K562 (cell line): ENCODE data around the gene MIEN1. TPM values are rescaled to one million over a fixed set of nuclear protein-coding genes. Genes with fewer than 3 reads are reported as not detected.
A peak's percentile ranks its signal among the peaks of the same experiment; 100 is the strongest.

Source experiments
- ARNT ChIP-seq, 2 experiments: fragments of 450-650 bp; IDR thresholded peaks; 2 replicates each; pipeline ENCODE4 v1.6.1; 2016; ENCODE audit warnings: mild to moderate bottlenecking in 1 of 2
- BRD4 ChIP-seq: fragments of 200-600 bp; sonication (generic); IDR thresholded peaks from 2 replicates; pipeline ENCODE4 v1.6.1; 2017; ENCODE audit warnings: inconsistent platforms
- CCNT2 ChIP-seq: IDR thresholded peaks from 2 replicates; pipeline ENCODE4 v1.6.1; 2011; ENCODE audit warnings: borderline replicate concordance, low read depth, mild to moderate bottlenecking, moderate library complexity, mixed read lengths, low read length; ENCODE audit not compliant: insufficient read length; ENCODE audit errors: extremely low read depth
- CHCHD3 ChIP-seq: fragments of 250-450 bp; sonication (Bioruptor Pico); IDR thresholded peaks from 2 replicates; pipeline ENCODE4 v2.1.2; 2022; ENCODE audit warnings: mild to moderate bottlenecking
- E2F6 ChIP-seq, 2 experiments: IDR thresholded peaks; 2 replicates each; pipeline ENCODE4 v1.6.1; 2011; ENCODE audit warnings: borderline replicate concordance in 1 of 2, control low read depth in 1 of 2, low read depth in 1 of 2, low read length in 1 of 2, mild to moderate bottlenecking in 1 of 2, mixed read lengths in 1 of 2, moderate library complexity in 1 of 2; ENCODE audit not compliant: insufficient read depth in 1 of 2, insufficient read length in 1 of 2, poor library complexity in 1 of 2, severe bottlenecking in 1 of 2; ENCODE audit errors: extremely low read depth in 1 of 2
- GTF2E2 ChIP-seq: fragments of 200-800 bp; sonication (Bioruptor generic); IDR thresholded peaks from 2 replicates; pipeline ENCODE4 v1.6.1; 2016; ENCODE audit warnings: missing genetic modification characterization, missing compliant biosample characterization
- GTF2F1 ChIP-seq: IDR thresholded peaks from 2 replicates; pipeline ENCODE4 v1.6.1; 2011; ENCODE audit warnings: low read depth, low read length, improper control_type of control experiment
- ILF3 ChIP-seq: fragments of 450-650 bp; IDR thresholded peaks from 2 replicates; pipeline ENCODE4 v1.6.1; 2018; ENCODE audit warnings: antibody characterized with exemption, mild to moderate bottlenecking, moderate library complexity, borderline replicate concordance
- KLF13 ChIP-seq: fragments of 450-650 bp; IDR thresholded peaks from 2 replicates; pipeline ENCODE4 v1.6.1; 2016; ENCODE audit warnings: missing genetic modification characterization, low read depth, mild to moderate bottlenecking, missing compliant biosample characterization, moderate library complexity, borderline replicate concordance
- NCOR1 ChIP-seq: fragments of 450-650 bp; IDR thresholded peaks from 2 replicates; pipeline ENCODE4 v1.6.1; 2016; ENCODE audit warnings: mild to moderate bottlenecking, moderate library complexity
- NFIC ChIP-seq: fragments of 450-650 bp; IDR thresholded peaks from 2 replicates; pipeline ENCODE4 v1.6.1; 2017; ENCODE audit warnings: mild to moderate bottlenecking, inconsistent platforms
- STAG1 ChIP-seq: sonication (generic); formaldehyde crosslinking; IDR thresholded peaks from 2 replicates; pipeline ENCODE4 v1.5.0; 2020; ENCODE audit warnings: missing genetic modification reagents, borderline replicate concordance
- STAT6 ChIP-seq: sonication (generic); formaldehyde crosslinking; IDR thresholded peaks from 2 replicates; pipeline ENCODE4 v1.8.1; 2023; ENCODE audit warnings: mild to moderate bottlenecking, missing genetic modification reagents
- TCFL5 ChIP-seq: fragments of 250-450 bp; sonication (Bioruptor Pico); conservative IDR thresholded peaks from 2 replicates; pipeline ENCODE4 v1.6.1; 2021; ENCODE audit warnings: mild to moderate bottlenecking, moderate library complexity, matching md5 sums
- UBTF ChIP-seq, 2 experiments: IDR thresholded peaks; 2 replicates each; pipeline ENCODE4 v1.6.1; 2012; ENCODE audit warnings: improper control_type of control experiment in 2 of 2, low read depth in 2 of 2, low read length in 2 of 2, borderline replicate concordance in 1 of 2
- ZBTB5 ChIP-seq: fragments of 450-650 bp; IDR thresholded peaks from 2 replicates; pipeline ENCODE4 v1.6.1; 2017; ENCODE audit warnings: antibody characterized with exemption
- ZNF146 ChIP-seq: IDR thresholded peaks from one replicate; pipeline ENCODE4 v1.6.1; 2018; ENCODE audit warnings: missing compliant biosample characterization; ENCODE audit not compliant: unreplicated experiment
- ZNF232 ChIP-seq: sonication (generic); formaldehyde crosslinking; IDR thresholded peaks from 2 replicates; pipeline ENCODE4 v1.8.0; 2022; ENCODE audit warnings: mild to moderate bottlenecking, missing genetic modification reagents
- ZSCAN29 ChIP-seq: fragments of 450-650 bp; IDR thresholded peaks from 2 replicates; pipeline ENCODE4 v1.6.1; 2017
- polyA plus RNA-seq, 8 experiments: library from polyadenylated mRNA; depleted of rRNA in 4 of 8; stranded (reverse) in 5 of 8; unstranded in 3 of 8; fragments of >200 nt; fragmentation: Nextera tagmentation in 2 of 8; fragmentation: Illumina TruSeq in 1 of 8; extraction: Ambion mirVana in 2 of 8; extraction: Trizol in 1 of 8; gene quantifications; 2 replicates each; pipeline versions ENCODE4 v1.2.1 to v1.2.3, GENCODE V29; 2011 to 2014; ENCODE audit warnings: inconsistent platforms in 1 of 8, missing spikeins in 1 of 8
- total RNA-seq, 7 experiments: library from RNA; depleted of rRNA in 6 of 7; stranded (reverse); fragments of >200 nt in 6 of 7; fragmentation: Illumina TruSeq in 2 of 7; extraction: Trizol in 2 of 7; gene quantifications; 2 replicates each; pipeline versions ENCODE4 v1.2.1 to v1.2.3, GENCODE V29; 2011 to 2021; ENCODE audit warnings: low replicate concordance in 1 of 7

MIEN1 gene
- total and polyA plus RNA-seq, 9 of the 15 experiments (the other 6 are each of a cell fraction or from before 2014, with no cell fraction given): 61.3 to 142 (median 78.9) TPM

- no peak for TF ChIP-seq ARNT (IDR thresholded peaks at IDR 0.05)
- TF ChIP-seq BRD4: no peak
- no peak; the same call in none of the 2 replicates for TF ChIP-seq NCOR1
- TF ChIP-seq E2F6 (IDR thresholded peaks at IDR 0.05; ENCODE audit: borderline replicate concordance in 1 of 2, extremely low read depth in 1 of 2, insufficient read depth in 1 of 2, insufficient read length in 1 of 2, low read depth in 1 of 2, low read length in 1 of 2, poor library complexity in 1 of 2, severe bottlenecking in 1 of 2): no peak
- no peak for TF ChIP-seq ZNF232
- TF ChIP-seq GTF2E2 (tag): no peak
- no peak for TF ChIP-seq GTF2F1
- no peak for TF ChIP-seq CHCHD3 (CRISPR knock-in tag)
- TF ChIP-seq ILF3: no peak
- TF ChIP-seq ZBTB5: no peak
- TF ChIP-seq ZNF146 (CRISPR knock-in tag): no peak
- no peak for TF ChIP-seq ZSCAN29
- TF ChIP-seq UBTF (IDR thresholded peaks at IDR 0.05; ENCODE audit: borderline replicate concordance in 1 of 2, low read depth in 2 of 2, low read length in 2 of 2): no peak
- TF ChIP-seq NFIC: peak; percentile 69
- TF ChIP-seq STAG1: no peak
- TF ChIP-seq KLF13 (tag): no peak
- peak; percentile 21 for TF ChIP-seq CCNT2
- TF ChIP-seq STAT6 (CRISPR knock-in tag): no peak
- no peak for TF ChIP-seq TCFL5 (CRISPR knock-in tag)
These were observed 46.9 kb downstream of the MIEN1 start (continued) for GRCh38 chr17:39683295-39683939.
